Measurements from ENCODE around the gene ATP10B. TPM values are rescaled to one million over a fixed set of nuclear protein-coding genes. Genes with fewer than 3 reads are reported as not detected.

The ATP10B gene
- total RNA-seq, 4 donors from 2014 or later, result 9.0 to 45.9 (median 13.9) TPM

GRCh38 chr5:160685219-160685618 is 166.8 kb downstream of the ATP10B start:
- 61 to 64% methylated on average over 1 of the region's 1 CpG for WGBS, 2 donors
- Histone ChIP-seq H3K4me3 (no peak overlapping the region), H3K36me3 (peaks cover 0 to 15% (median 0%) of the 10 kb centered on the region in 3 donors), H3K4me1 (no peaks in the 10 kb centered on the region), H3K27ac (no peak overlapping the region), H3K27me3 (no peaks in the 10 kb centered on the region), H3K9me3 (peaks cover 0 to 7% (median 0%) of the 10 kb centered on the region in 4 donors)
- no peak for TF ChIP-seq CTCF (IDR thresholded peaks at IDR 0.05)
- no peak for TF ChIP-seq EP300 (IDR thresholded peaks at IDR 0.05)
- no peak for TF ChIP-seq POLR2A (IDR thresholded peaks at IDR 0.05)
- DNase-seq (ENCODE audit: low spot score in 2 of 2), result no peak

GRCh38 chr5:160679567-160680309 is 172.3 kb downstream of the ATP10B start:
- WGBS, 2 donors, result 45 to 54% methylated on average over 6 of the region's 6 CpGs

GRCh38 chr5:160675988-160676387 is 176.0 kb downstream of the ATP10B start:
- H3K36me3 ChIP-seq, result peaks cover 0 to 5% (median 0%) of the 10 kb centered on the region in 3 donors
- no peaks in the 10 kb centered on the region for H3K27me3 ChIP-seq
- peaks cover 0 to 5% (median 0%) of the 10 kb centered on the region in 4 donors for H3K9me3 ChIP-seq
- no peak for DNase-seq (ENCODE audit: low spot score in 2 of 2)
- WGBS, 2 donors, result 67 to 69% methylated on average over 2 of the region's 2 CpGs
- TF ChIP-seq POLR2A (IDR thresholded peaks at IDR 0.05), result no peak
- no peak for TF ChIP-seq EP300 (IDR thresholded peaks at IDR 0.05)
- TF ChIP-seq CTCF (IDR thresholded peaks at IDR 0.05), result no peak
- no peak overlapping the region for H3K4me3 ChIP-seq
- no peak overlapping the region for H3K27ac ChIP-seq
- no peaks in the 10 kb centered on the region for H3K4me1 ChIP-seq

More at GRCh38 chr5:160679567-160680309, 172.3 kb downstream of the ATP10B start:
- peaks cover 0 to 7% (median 0%) of the 10 kb centered on the region in 4 donors for H3K9me3 ChIP-seq
- no peaks in the 10 kb centered on the region for H3K4me1 ChIP-seq
- H3K27me3 ChIP-seq, result no peaks in the 10 kb centered on the region
- H3K27ac ChIP-seq, result no peak overlapping the region
- H3K4me3 ChIP-seq, result no peak overlapping the region
- TF ChIP-seq CTCF (IDR thresholded peaks at IDR 0.05) (no peak), EP300 (IDR thresholded peaks at IDR 0.05) (no peak), POLR2A (IDR thresholded peaks at IDR 0.05) (no peak)
- no peak for DNase-seq (ENCODE audit: low spot score in 2 of 2)
- H3K36me3 ChIP-seq, result peaks cover 0 to 11% (median 0%) of the 10 kb centered on the region in 3 donors

GRCh38 chr5:160674901-160675300 is 177.1 kb downstream of the ATP10B start:
- Histone ChIP-seq H3K36me3 (peaks cover 0 to 10% (median 0%) of the 10 kb centered on the region in 3 donors), H3K9me3 (no peaks in the 10 kb centered on the region), H3K4me3 (no peak overlapping the region), H3K4me1 (no peaks in the 10 kb centered on the region), H3K27ac (no peak overlapping the region), H3K27me3 (no peaks in the 10 kb centered on the region)
- no peak for TF ChIP-seq EP300 (IDR thresholded peaks at IDR 0.05)
- no peak for TF ChIP-seq CTCF (IDR thresholded peaks at IDR 0.05)
- TF ChIP-seq POLR2A (IDR thresholded peaks at IDR 0.05), result no peak
- 59 to 62% methylated on average over 3 of the region's 3 CpGs for WGBS, 2 donors
- no peak for DNase-seq (ENCODE audit: low spot score in 2 of 2)

- Histone ChIP-seq H3K27me3 (no peaks in the 10 kb centered on the region), H3K27ac (no peak overlapping the region), H3K4me1 (no peaks in the 10 kb centered on the region), H3K9me3 (no peaks in the 10 kb centered on the region), H3K36me3 (peaks cover 0 to 10% (median 0%) of the 10 kb centered on the region in 3 donors), H3K4me3 (no peak overlapping the region)
- 23 to 26% methylated on average over 2 of the region's 2 CpGs for WGBS, 2 donors
- TF ChIP-seq EP300 (IDR thresholded peaks at IDR 0.05) (no peak), POLR2A (IDR thresholded peaks at IDR 0.05) (no peak)
- DNase-seq (ENCODE audit: low spot score in 2 of 2), result no peak
Measured at GRCh38 chr5:160672521-160672920, 179.5 kb downstream of the ATP10B start.

Measured in tibial nerve (tissue), 4 donors.